ENCODE measurements around the gene TMEM143.

TMEM143 gene

GRCh38 chr19:48346191-48346590, 17.5 kb downstream of the TMEM143 start:
- TF ChIP-seq EZH2phosphoT487 (IDR thresholded peaks at IDR 0.05; ENCODE audit: borderline replicate concordance, low read length) (no peak), CTCF (IDR thresholded peaks at IDR 0.05; ENCODE audit: low read depth, low read length, poor library complexity, severe bottlenecking) (no peak)
- no peaks in the 10 kb centered on the region for H3K9me2 ChIP-seq (replicated peaks; ENCODE audit: control insufficient read depth, low read length)

GRCh38 chr19:48344892-48345291, 18.8 kb downstream of the TMEM143 start:
- H3K79me2 ChIP-seq (ENCODE audit: control insufficient read depth, low read length), result no peaks in the 10 kb centered on the region
- no peaks in the 10 kb centered on the region for H3K9me3 ChIP-seq (ENCODE audit: control insufficient read depth, insufficient read depth, low read length)
- H3K9me2 ChIP-seq (replicated peaks; ENCODE audit: control insufficient read depth, low read length), result no peaks in the 10 kb centered on the region
- no peaks in the 10 kb centered on the region; the same call in 1 of the 2 replicates for H3F3A ChIP-seq (ENCODE audit: control insufficient read depth, insufficient read depth)
- H3K36me3 ChIP-seq (ENCODE audit: control insufficient read depth, low read length), result peaks cover 4% of the 10 kb centered on the region; the same call in 1 of the 2 replicates
- H3K4me3 ChIP-seq (ENCODE audit: low read length), result no peak overlapping the region
- H3K4me1 ChIP-seq (ENCODE audit: control insufficient read depth, low read length), result no peaks in the 10 kb centered on the region; the same call in 1 of the 2 replicates
- TF ChIP-seq CTCF (IDR thresholded peaks at IDR 0.05; ENCODE audit: low read depth, low read length, poor library complexity, severe bottlenecking), result no peak
- no peak for TF ChIP-seq EZH2phosphoT487 (IDR thresholded peaks at IDR 0.05; ENCODE audit: borderline replicate concordance, low read length)
- H3K27me3 ChIP-seq (ENCODE audit: control insufficient read depth, low read length), result no peaks in the 10 kb centered on the region
- H3K27ac ChIP-seq (ENCODE audit: low read depth, low read length), result no peak overlapping the region
- no peak overlapping the region for H3K4me2 ChIP-seq (ENCODE audit: low read length)
- H4K20me1 ChIP-seq (ENCODE audit: control insufficient read depth, insufficient read depth, low read depth, low read length), result 0 out of 2 replicates have a peak, but pooled peaks cover 4% of the 10 kb centered on the region

More at GRCh38 chr19:48346191-48346590, 17.5 kb downstream of the TMEM143 start:
- Histone ChIP-seq H3K79me2 (ENCODE audit: control insufficient read depth, low read length) (no peaks in the 10 kb centered on the region), H3K4me3 (ENCODE audit: low read length) (no peak overlapping the region), H3K9me3 (ENCODE audit: control insufficient read depth, insufficient read depth, low read length) (no peaks in the 10 kb centered on the region), H3K4me2 (ENCODE audit: low read length) (no peak overlapping the region), H3K27me3 (ENCODE audit: control insufficient read depth, low read length) (no peaks in the 10 kb centered on the region), H3F3A (ENCODE audit: control insufficient read depth, insufficient read depth) (no peaks in the 10 kb centered on the region; the same call in 1 of the 2 replicates), H3K4me1 (ENCODE audit: control insufficient read depth, low read length) (no peaks in the 10 kb centered on the region; the same call in 1 of the 2 replicates), H3K27ac (ENCODE audit: low read depth, low read length) (no peak overlapping the region), H3K36me3 (ENCODE audit: control insufficient read depth, low read length) (peaks cover 4% of the 10 kb centered on the region; the same call in 1 of the 2 replicates), H4K20me1 (ENCODE audit: control insufficient read depth, insufficient read depth, low read depth, low read length) (0 out of 2 replicates have a peak, but pooled peaks cover 4% of the 10 kb centered on the region)

GRCh38 chr19:48342841-48343540, 20.7 kb downstream of the TMEM143 start:
- Histone ChIP-seq H3K4me1 (ENCODE audit: control insufficient read depth, low read length) (no peaks in the 10 kb centered on the region; the same call in 1 of the 2 replicates), H3K4me3 (ENCODE audit: low read length) (no peak overlapping the region)

More at GRCh38 chr19:48342841-48343540, 20.7 kb downstream of the TMEM143 start:
- no peaks in the 10 kb centered on the region for H3K9me3 ChIP-seq (ENCODE audit: control insufficient read depth, insufficient read depth, low read length)
- no peak for TF ChIP-seq EZH2phosphoT487 (IDR thresholded peaks at IDR 0.05; ENCODE audit: borderline replicate concordance, low read length)
- no peak for TF ChIP-seq CTCF (IDR thresholded peaks at IDR 0.05; ENCODE audit: low read depth, low read length, poor library complexity, severe bottlenecking)
- H3K4me2 ChIP-seq (ENCODE audit: low read length), result no peak overlapping the region
- H3K27me3 ChIP-seq (ENCODE audit: control insufficient read depth, low read length), result no peaks in the 10 kb centered on the region
- H3K9me2 ChIP-seq (replicated peaks; ENCODE audit: control insufficient read depth, low read length), result no peaks in the 10 kb centered on the region
- 0 out of 2 replicates have a peak, but pooled peaks cover under 1% of the 10 kb centered on the region for H4K20me1 ChIP-seq (ENCODE audit: control insufficient read depth, insufficient read depth, low read depth, low read length)
- H3K79me2 ChIP-seq (ENCODE audit: control insufficient read depth, low read length), result no peaks in the 10 kb centered on the region
- H3F3A ChIP-seq (ENCODE audit: control insufficient read depth, insufficient read depth), result no peaks in the 10 kb centered on the region; the same call in 1 of the 2 replicates
- H3K27ac ChIP-seq (ENCODE audit: low read depth, low read length), result no peak overlapping the region
- peaks cover 4% of the 10 kb centered on the region; the same call in 1 of the 2 replicates for H3K36me3 ChIP-seq (ENCODE audit: control insufficient read depth, low read length)
